Epidermal melanocyte (primary cell): ENCODE results near the gene SEC14L6.
"Not testable (repeated sequence)": the region's sequence is repeated elsewhere in the genome, so short reads cannot be mapped to it uniquely, and the experiment has no call there.

ENCODE experiments used
- DNase-seq: peaks from one replicate; pipeline ENCODE4 v3.0.0; 2011; ENCODE audit warnings: low spot score; ENCODE audit not compliant: insufficient read length

Gene SEC14L6

DNA sequence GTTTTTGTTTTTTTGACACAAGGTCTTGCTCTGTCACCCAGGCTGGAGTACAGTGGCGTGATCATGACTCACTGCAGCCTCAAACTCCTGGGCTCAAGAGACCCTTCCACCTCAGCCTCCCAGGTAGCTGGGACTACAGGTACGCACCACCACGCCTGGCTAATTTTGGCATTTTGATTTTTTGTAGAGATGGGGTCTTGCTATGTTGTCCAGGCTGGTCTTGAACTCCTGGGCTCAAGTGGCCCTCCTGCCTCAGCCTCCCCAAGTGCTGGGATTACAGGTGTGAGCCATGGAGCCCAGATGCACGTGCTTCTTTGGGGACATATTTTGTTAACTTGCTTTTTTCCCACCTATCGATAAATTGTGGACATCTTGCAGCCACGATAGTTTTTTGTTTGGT lies 20.7 kb upstream of the SEC14L6 start:
- not testable (repeated sequence) for DNase-seq

DNA sequence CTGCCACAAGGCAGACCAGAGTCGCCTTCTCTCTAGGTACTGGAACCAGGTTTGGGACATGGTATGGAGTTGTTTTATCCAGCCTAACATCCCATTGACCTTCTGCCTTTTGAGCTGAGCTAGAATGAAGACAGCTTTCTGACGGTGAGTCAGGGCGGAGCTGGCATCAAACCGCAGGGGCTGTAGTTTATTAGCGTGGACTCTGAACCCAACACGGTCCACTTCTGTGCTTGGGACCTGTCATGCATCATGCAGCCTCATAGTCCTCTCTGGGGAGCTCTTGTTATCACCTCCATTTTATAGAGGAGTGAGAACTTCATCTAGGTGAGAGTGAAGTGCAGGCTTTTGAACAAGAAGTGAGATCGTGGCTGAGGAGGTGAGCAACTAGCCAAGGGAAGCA lies 19.6 kb upstream of the SEC14L6 start:
- DNase-seq: no peak

- no peak for DNase-seq
Measured at GRCh38 chr22:30565341-30565740, 18.8 kb upstream of the SEC14L6 start.

GRCh38 chr22:30564761-30565119 lies 18.2 kb upstream of the SEC14L6 start:
- DNase-seq: no peak

GRCh38 chr22:30564045-30564760 lies 17.7 kb upstream of the SEC14L6 start:
- no peak for DNase-seq

GRCh38 chr22:30562366-30562765 lies 15.8 kb upstream of the SEC14L6 start:
- no peak for DNase-seq

DNA sequence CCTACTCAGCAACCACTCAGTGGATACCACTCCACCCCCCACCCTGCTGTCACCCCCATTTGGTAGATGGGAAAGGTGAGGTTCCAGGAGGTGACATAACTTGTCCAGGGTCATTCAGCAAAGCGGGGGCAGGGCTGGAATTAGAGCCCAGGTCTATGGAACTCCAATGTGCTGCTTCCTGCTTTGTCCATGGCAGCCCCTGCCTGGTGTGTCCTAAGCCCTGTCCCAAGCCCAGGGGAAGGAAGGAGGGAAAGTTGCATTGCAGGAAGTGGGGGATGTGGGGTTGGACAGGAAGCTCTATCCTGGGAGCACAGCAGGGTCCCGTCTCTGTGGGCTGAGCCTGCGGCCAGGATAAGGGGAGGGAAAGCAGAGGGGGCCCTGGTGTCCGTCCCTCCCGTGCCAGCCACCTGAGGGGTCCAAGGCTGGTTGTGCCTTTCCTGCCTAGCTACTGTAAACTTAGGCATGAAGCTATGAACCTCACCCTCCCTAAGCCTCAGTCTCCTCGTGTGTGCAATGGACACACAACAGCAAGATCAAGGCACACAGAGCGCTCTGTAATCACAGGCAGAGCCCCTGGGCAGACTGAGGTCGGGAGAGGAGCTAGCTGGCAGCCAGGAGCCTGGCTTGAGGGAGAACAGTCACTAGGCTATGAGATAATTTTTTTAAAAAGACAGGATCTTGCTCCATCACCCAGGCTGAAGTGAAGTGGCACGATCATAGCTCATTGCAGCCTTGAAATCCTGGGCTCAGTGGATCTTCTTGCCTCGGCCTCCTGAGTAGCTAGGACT lies 15.1 kb upstream of the SEC14L6 start:
- no peak for DNase-seq

DNA sequence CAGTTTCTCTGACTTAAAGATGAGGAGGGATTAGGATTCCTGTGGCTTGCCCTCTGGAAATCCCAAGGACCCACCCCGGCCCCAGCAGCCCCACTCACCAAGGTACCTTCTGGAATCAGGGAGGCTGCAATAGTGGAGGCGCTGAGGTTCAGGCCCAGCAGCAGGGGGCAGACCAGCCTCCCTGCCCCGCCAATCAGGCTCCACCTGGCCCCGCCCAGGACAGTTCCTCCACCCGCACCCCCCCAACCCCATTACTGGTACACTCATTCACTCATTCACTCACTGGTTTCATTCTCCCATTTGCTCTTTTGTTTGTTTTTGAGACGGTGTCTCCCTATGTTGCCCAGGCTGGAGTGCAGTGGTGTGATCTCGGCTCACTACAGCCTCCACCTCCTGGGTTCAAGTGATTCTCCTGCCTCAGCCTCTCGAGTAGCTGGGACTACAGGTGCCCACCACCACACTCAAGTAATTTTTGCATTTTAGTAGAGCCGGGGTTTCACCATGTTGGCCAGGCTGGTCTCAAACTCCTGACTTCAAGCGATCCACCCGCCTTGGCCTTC lies 14.2 kb upstream of the SEC14L6 start:
- DNase-seq: not testable (repeated sequence)

GRCh38 chr22:30559889-30560288 lies 13.3 kb upstream of the SEC14L6 start:
- DNase-seq: no peak

- no peak for DNase-seq
Measured at GRCh38 chr22:30557243-30557642, 10.7 kb upstream of the SEC14L6 start.

DNA sequence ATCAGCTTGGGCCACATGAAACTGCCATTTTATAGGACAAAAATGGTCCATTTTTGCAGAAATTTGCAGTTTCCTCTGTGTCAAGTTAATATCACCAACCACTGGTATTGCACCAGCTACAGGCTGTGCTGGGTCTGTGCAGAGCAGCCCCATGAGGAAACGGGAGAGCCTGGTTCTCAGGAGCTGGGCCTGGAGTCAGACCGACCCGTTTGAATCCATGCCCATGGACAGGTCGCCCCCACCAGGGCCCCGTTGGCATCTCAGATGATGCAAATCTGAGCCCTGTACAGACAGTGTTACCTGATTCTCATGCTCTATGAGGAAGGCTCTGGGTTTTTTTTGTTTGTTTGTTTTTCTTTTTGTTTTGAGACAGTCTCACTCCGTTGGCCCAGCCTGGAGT lies 9.8 kb upstream of the SEC14L6 start:
- no peak for DNase-seq

- no peak for DNase-seq
Measured at GRCh38 chr22:30555282-30556210, 9.0 kb upstream of the SEC14L6 start.

GRCh38 chr22:30553971-30554370 lies 7.4 kb upstream of the SEC14L6 start:
- no peak for DNase-seq

DNA sequence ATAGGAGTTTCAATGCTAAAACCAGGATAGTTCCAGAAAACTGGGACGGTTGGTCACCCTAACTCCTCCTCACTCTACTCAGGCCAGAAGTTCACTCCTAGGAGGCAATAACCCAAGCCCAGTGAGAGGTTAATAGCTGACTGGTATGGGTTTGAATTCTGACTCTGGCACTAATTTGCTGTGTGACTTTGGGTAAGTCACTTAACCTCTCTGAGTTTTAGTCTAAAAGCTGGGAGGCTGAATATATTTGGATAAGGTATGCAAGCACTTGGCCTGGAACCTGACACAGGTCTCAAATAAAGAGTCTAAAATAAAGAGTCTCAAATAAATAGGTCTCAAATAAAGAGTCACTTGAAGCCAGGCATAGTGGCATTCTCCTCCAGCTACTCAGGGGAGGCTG lies 6.2 kb upstream of the SEC14L6 start:
- DNase-seq: no peak

DNA sequence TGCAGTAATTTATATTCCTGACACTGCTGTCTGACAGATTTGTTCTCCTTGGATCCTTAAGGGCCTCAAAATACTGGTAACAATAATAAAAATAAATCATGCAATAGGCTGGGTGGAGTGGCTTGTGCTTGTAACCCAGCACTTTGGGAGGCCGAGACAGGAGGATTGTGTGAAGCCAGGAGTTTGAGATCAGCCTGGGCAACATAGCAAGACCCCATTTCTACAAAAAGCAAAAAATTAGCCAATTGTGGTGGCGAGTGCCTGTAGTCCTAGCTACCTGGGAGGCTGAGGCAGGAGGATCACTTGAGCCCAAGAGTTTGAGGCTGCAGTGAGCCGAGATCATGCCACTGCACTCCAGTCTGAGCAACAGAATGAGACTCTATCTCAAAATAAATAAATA lies 5.3 kb upstream of the SEC14L6 start:
- not testable (repeated sequence) for DNase-seq

DNA sequence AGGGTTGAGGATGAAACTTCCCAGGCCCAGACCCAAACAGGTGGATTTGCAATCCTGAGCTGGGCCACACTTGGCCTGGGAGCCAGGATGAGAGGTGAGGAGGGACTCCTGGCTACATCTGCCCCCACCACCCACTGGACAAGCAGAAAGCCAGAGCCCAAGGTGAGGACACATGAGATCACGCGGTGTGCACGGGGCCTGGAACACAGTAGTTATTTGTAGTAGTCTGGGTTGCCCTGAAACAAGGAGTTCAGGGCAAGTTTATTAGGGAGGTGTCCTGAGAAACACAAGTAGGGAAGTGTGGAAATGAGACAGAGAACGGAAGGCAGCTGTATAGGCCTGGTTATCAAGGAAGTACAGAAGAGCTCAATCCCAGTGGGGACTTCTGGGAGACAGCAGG lies 647 bp upstream of the SEC14L6 start:
- no peak for DNase-seq

GRCh38 chr22:30542811-30543188 lies 3.7 kb downstream of the SEC14L6 start:
- DNase-seq: no peak

DNA sequence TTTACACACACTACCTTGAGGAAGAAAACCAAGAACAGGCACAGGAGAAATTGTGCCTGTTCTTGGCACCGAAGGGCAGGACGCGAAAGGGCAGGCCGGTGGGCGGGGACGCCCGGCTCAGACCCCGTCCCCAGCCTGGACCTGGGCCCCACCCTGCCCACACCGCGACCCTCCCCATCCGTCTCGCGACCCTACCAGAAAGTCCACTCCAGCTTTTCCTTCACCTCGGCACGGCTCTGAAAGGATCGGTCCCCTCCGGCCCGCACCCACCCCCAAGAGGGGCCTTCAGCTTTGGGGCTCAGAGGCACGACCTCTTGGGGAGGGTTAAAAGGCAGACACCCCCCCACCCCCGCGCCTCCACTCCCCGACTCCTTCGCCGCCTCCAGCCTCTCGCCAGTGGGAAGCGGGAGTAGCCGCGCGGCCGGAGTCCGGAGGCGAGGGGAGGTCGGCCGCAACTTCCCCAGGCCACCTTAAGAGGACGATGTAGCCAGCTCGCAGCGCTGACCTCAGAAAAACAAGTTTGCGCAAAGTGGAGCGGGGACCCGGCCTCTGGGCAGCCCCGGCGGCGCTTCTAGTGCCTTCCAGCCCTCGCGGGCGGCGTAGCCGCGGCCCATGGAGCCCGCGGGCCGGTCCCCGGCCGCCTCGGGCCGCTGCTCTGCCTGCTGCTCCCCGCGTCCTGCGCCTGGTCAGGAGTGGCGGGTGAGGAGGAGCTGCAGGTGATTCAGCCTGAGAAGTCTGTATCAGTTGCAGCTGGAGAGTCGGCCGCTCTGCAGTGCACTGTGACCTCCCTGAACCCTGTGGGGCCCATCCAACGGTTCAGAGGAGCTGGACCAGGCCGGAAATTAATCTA lies 4.4 kb downstream of the SEC14L6 start:
- DNase-seq: no peak

GRCh38 chr22:30541511-30541910 lies 5.0 kb downstream of the SEC14L6 start:
- not testable (repeated sequence) for DNase-seq

- no peak for DNase-seq
Measured at GRCh38 chr22:30539368-30539767, 7.2 kb downstream of the SEC14L6 start.

- DNase-seq: no peak
Measured at GRCh38 chr22:30538280-30538679, 8.3 kb downstream of the SEC14L6 start.
